Stimulated activated CD8-positive, alpha-beta memory T cell treated with anti-CD3 and anti-CD28 coated beads, Interleukin-4, amount 100 ng/mL, for 48 hours (primary cell): ENCODE results near the gene IL24.
A peak's percentile ranks its signal among the peaks of the same experiment; 100 is the strongest.

ENCODE experiments used
- DNase-seq: peaks from one replicate; pipeline ENCODE4 v3.0.0-alpha.2; 2020

The IL24 gene

DNA sequence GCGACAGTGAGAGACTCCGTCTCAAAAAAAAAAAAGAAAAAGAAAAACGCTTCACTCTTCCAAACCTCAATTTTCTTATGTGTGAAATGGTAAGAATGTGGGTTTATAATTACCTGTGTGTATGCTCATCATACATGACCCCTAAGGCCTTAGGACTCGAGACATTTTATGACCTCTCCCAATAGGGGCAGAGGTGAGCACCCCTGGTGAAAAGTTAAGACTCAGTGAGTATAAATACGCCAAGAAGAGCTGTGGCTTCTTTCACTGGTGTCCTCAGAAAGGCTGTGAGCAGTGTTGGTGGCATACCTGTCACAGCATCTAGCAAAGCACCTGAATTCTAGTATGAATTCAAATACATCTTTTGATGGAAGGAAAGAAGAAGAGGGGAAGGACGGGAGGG, 32.3 kb downstream of the IL24 start:
- no peak for DNase-seq

DNA sequence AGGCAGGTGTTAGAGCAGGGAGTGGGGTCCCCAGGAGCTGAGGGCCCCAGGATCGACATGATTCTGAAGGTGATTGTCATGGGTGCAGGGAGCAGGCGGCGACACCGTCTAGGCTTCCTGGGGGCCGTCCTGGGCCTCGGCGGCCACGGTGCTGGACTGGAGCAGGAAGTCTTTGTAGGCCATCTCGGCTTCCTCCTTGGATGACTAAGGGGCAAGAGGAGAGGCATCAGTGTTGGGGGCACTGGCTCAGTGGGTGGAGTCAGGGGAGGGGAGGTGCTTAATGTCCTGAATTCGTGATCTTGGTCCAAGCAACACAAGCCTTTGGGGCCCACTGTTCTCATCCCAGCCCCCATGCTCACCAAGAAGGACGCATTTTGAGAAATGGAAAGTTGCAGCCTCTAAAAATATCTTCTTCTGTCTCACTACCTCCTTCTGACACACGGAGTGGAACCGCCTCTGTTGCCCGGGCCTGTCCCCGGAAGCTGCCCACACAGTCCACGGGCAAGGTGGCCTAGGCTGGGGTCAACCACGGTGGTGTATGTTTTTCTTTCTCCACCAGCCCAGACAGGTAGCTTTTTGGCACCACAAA, 33.1 kb downstream of the IL24 start:
- DNase-seq: peak; percentile 76

DNA sequence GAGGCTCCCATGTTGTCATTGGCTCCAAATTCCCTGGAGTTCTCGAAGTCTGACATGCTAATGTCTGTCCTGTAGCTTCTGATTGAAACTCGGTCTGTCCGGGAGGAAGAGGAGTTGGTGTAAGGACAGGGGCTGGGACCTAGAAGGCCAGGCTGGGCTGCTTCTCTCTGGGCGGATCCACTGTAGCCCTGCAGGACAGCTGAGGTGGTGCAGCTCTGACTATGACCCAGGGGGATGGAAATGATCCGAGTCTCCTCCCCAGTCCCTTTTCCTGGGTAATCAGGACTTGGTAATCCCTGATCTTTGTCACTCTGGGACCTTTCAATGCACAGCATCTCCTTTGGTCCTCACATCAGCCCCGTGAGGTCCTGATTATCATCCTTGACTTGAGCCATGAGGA, 34.5 kb downstream of the IL24 start:
- DNase-seq: no peak

DNA sequence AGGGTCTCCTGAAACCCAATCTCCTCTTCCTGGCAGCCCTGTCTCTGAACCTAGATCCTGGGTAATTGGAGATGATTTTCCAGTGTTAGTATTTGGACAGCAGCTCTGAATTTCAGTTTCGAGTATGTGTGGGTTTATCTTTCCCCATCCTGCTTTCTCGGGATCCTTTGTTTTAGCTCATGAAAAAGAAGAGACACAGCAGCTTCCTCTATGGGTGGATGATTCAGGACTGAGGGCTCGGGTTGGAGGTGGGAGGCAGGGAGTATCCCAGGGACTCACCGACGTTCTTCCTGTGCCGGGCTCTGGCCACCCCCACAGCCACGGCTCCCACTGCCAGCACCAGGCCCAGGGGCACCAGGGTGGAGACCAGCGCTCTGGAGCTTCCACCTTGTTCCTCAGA, 34.9 kb downstream of the IL24 start:
- no peak for DNase-seq

DNA sequence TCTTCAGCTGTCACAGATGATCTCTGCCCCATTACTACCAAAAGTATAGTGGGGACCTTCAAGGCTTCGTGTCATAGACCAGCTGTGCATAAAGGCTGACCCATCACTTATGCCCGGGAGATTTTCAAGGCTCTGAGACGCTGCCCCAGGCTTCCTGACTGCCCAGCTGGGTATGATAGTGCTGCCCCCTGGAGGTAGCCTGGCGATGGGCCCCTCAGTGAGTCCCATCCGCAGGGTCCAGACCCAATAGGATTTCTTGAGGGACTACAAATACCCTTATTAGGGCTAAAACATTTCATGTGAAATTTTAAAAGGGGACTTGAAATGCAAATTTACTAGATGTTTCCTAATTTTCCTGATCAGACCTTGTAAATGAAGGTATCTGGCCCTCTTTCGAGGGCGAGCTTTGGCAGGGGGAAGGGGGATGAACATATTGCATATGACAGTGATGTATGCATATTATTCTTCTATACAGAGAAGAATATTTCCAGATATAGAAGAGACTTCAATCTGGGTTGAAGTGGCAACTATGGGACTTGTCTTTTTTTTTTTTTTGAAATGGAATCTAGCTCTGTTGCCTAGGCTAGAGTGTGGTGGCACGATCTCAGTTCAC, 36.2 kb downstream of the IL24 start:
- DNase-seq: peak; percentile 86

DNA sequence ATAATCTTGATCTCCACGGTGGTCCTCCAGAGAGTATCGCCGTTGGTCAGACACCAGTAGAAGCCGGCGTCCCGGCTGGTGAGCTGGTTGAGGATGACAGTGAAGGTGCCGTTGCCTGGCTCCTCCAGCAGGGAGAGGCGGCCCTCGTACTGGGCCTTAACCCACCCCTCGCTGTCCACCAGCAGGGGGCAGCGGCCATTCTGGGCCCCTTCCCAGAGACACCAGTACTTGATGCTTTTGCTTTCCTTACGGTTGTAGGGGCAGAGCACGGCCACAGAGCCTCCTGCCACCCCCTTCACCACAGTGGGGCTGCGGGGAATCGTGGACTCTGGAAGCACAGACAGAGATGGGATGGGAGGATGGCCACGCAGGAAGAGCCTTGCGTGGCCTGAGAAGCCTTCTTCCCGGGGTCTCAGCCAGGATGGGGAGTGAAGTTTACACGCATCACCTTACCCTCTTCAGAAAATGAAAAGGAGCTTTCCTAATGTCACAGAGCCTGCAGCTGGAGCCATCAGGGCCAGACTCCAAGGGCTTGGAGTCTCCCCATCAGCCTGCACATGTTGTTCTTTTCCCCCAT, 38.3 kb downstream of the IL24 start:
- DNase-seq: peak; percentile 75

DNA sequence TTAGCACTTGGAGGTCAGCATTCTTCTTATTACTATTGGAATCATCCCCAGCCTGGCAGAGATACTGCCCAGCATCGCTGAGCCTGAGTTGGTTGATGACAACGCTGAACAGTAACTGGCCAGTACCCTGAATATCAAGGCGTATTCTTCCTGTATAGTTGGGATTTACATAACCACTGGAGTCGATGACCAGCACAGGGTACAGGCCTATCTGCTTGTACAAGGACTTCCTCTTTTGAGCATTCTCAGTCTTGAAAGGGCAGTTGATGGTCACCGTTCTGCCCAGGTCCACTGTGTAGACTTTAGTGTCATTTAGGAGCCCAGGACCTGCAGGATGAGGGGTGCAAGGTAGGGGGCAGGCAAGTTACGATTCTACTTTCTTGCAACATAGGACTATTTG, 40.2 kb downstream of the IL24 start:
- DNase-seq: no peak

DNA sequence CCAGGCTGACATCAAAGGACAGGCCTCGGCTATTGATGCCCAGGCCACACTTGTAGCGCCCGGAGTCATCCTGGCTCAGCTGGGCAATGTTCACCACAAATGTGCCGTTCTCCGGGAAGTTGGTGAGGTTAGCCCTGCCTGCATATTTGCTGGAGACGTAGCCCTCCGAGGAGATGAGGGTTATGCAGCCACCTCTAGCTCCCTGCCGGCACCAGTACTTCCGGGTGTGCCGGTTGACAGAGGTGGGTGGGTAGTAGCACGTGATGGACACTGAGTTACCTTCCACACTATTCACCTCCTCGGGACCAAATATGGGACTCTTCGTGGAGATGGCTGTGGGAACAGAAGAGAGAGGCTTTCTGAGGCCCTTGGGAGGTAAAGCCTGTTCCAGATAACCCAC, 41.9 kb downstream of the IL24 start:
- DNase-seq: no peak

DNA sequence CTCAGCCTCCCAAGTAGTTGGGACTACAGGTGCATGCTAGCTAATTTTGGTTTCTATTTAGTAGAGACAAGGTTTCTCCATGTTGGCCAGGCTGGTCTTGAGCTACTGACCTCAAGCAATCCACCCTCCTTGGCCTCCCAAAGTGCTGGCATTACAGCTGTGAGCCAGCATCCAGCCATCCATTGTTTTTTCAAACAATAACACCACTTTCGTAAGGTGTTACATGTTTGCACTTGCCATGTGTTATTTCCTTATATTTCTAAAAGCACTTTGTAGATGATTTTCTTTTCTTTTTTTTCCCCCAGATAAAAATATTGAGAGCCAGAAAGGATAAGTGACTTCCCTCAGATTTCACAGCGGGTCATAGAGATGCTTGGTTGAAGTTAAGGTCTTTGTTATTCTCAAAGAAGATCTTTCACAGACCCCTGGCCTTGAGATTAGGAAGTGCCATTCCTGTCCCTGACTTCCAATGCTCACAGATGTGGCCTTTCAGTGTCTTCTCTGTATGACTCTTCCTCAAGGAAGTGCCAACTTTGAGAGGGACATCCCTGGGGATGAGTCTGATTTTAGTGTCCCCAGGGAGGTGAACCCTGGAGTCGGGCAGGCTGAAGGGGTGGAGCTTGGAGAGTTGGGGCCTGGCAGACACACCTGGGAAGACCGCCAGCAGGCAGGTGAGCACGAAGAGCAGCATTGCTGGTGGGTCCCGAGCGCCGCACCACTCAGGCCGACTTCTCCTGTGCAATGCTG, 42.8 kb downstream of the IL24 start:
- DNase-seq: no peak

DNA sequence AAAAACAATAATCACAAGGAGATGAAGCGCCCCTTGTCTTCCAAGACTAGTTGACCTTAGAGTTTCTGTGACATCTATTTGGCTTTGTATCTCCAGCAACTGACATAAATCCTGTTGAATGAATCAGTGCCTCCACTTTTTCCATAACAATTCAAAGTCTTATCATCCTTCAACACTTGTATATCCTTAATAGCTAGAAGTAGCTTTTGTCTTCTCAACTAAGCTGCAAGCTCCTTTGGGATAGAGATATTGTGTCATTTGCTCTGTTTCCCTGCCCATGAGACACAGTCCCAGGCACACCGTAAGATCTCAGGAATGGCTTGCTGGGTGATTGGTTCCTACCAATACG, 43.3 kb downstream of the IL24 start:
- no peak for DNase-seq

DNA sequence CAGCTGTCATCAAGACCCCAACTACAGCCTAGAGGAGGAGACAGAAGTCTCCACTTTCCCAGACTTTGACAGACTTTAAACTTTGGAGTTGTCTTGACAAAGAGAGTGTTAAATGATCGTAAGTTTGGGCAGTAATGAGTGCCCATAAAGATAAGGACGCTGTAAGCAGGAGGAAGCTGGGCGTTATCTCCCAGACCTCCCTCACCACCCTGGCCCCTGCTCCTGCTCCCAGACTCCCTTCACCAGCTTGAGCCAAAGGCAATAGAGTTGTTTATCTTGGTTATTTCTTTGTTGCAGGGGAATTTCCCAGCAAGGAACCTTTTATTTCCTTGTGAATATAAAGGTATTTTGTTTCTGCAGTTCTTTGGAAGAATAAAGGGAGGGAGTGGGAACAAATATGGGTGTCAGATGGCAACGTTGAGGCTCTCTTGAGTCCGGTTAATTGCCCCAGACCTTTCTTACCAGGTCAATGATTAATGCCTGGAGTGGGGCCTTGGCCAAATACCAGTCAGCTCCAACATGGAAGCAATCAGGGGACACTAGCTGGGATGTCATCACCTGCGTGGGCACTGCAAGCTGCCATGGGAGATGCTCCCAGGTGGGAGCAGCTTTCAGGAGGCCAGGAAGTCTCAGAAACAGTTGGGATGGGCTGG, 44.6 kb downstream of the IL24 start:
- no peak for DNase-seq

DNA sequence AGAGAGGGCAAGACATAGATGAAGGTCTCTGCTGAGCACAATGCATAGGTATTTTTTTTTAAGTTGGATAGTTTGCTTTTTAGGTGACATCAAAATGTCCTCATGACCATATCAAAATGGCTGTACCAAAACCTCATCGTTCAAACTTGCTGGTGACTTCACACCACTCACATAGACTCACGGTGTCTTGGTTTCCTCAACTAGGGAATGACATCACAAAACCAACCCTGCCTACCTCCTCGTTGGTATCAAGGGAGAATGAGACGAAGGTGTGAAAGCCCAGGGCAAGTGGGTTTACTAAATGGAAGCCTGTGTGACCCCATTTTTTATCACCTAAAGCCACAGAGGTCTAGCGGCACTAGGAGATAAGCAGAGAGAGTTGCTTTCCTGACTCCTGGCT, 47.5 kb downstream of the IL24 start:
- DNase-seq: no peak

DNA sequence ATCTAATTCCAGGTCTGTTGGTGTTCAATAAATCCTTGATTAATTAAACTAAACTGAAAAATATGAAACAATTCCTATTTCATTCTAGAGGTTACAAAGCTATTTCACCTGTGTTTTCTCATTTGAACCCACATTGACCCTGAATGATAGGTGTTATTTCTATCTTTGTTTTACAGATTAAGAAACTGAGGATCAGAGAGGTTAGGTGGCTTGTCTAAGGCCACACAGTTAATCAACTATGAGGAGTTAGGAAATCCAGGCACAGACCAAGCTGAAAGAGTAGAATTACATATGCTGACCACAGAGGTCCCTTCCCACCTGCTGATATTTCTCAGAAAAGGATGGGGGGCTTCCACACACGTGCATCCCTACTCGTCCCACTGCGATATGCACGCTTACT, 48.5 kb downstream of the IL24 start:
- no peak for DNase-seq

DNA sequence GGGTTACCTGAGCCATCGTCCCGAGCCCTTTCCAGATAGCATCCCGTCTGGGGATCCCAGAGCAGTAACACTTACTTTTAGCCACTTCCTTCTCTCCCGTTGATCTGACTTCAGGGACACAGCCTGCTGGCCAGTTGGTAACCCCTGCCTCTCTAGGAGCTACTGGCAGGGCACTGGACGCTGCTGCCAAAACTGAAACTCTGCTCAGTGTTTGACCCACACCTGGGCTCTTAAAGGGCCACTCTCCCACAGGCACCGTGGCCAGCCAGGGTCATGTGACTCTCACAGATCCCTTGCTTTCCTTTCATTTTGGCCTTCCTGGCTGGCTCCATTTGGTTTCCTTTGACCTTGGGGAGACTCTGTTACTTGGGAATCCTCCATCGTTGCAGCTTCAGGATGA, 49.0 kb downstream of the IL24 start, which contains the start of gene PIGR:
TSS of gene PIGR (minus strand) at position 206 of the 400 bp plus-strand sequence. CDS start 5,935 bp downstream, outside the sequence.
- DNase-seq: no peak

DNA sequence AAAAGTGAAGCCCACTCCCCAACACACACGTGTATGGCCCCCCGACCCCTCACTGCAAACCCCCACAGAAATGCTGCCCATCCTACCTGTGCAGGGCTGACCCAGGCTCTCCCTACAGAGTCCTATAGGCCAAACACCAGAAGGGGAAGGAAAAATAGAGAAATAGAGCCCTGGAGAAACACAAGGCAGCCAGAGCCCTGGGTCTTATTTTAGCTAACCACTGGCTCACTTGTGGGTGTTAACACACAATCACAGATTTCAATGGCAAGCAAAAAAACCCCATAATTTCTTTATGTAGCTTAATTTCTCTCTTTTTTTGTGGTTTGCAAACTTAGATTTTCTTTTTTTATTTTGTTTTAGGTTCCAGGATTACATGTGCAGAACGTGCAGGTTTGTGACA, 50.0 kb downstream of the IL24 start:
- DNase-seq: no peak

DNA sequence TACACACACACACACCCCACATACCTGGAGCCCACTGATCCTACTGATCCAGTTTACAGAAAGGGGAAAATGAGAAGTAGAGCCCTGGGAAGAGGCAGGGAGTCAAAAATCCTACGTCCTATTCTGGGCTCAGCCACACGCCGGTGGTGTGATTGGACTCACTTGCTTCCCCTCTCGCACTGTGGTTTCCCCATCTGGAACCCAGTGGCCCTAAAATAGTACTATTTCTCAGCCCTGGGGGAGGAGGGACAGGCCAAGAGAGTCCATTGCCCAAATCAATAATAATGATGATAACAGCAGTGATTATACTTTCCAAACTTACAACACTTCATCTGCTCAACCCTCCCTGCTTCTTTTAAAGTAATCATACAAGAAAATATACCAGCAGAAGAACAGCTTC, 52.0 kb downstream of the IL24 start:
- DNase-seq: no peak

DNA sequence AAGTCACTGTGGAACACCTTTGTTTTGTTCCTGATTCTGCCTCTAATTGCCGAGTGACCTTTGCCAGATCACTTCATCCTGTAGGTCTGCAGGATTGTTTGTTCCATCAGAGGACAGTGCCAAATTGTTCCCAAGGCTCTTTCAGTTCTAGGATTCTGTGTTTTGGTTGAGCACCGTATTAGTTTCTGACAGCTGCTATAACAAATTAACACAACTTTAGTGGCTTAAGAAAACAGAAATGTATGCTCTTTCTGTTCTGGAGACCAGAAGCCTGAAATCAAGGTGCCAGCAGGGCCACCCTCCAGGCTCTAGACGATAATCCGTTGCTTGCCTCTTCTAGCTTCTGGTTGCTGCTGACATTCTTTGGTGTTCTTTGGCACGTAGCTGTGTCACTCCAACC, 52.4 kb downstream of the IL24 start:
- DNase-seq: no peak

DNA sequence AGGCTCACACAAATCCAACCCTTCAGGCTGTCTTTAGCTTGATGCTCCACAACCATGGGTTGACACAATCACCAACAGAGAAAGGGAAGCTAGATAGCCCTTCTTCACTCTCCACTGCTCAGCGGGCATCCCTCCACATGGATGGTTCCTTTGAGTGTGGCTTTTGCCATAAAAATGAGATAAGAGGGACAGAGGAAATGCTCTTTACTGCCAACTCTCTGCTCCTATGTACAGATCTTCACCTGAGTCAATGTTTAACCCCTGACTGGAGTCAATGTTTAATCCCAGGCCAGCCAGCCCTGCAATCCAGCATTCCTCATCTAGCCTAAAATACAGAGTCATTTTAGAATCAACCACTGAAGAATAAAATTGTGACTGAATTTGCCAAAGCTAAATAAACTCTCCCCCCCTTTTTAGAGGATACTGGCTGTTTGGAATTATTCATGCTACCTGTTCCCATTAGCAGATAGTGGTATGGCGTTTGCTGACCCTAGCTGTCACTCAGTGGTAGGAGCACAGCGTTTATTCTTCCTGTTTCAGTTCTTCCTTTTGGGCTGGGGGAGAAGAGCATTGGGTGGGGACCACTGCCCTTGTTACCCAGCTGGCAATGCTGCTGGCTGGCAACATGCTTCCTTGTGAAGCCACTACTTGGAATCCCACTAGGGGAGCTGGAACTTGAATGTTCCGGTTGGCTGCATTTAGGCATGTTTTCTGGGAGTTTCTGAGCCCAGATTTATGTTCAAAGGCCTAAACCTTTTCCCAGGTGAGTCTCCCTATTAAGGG, 54.3 kb downstream of the IL24 start:
- DNase-seq: no peak

DNA sequence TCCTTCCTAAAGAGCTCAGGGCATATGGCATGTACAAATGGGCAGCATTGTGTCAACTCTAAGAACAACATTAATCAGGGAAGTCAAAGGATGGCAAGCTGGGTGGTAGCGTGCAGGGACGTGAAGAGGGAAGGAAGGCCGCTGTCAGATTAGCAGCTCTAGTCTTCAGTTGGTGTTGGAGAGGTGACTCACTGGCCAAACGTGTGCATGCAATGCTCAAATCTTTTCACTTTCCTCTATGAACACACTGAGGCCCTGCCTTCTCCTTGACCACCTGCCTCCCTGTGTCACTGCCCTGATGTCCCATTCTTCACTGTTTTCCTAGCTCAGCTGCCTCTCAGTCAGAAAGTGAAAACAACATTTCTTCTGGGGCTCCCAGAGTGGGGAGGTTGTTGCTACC, 54.9 kb downstream of the IL24 start:
- no peak for DNase-seq

DNA sequence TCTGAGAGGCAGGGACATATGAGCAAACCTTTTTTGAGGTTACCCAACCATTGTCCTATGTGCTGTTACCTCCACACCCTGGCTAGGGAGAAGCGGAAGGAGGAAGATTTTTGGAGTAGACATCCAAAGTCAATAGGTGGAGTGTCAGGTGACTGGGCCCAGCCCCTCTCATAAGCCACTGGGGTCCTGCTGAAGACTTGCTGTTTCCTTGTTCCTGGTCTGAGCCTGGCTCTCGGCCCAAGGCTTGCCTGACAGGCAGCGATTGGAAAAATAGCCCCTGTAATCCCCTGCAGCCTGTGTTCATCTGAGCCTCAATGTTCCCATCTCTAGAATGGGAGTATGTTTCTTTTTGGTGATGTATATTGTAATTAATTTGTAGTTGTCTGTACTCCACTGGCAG, 55.9 kb downstream of the IL24 start:
- DNase-seq: no peak

DNA sequence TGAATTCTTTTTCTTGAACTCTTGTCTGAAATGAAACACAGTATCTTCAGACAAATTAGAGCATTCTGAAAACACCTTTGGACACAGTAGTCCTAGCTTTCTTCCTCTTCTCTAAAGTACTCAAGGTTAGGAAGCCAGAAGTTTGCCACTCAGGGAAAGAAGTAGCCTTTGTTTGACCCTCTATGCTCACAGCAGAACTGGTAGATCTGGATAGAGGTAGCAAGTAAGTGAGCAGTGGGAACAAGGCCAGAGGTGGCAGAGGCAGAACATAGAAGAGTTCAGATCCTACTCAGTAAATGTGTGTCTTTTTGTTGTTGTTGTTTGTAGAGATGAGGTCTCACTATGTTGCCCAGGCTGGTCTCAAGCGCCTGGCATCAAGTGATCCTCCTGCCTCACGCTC, 56.4 kb downstream of the IL24 start:
- no peak for DNase-seq
